GM12864 (cell line): ENCODE results near the gene TTF2.

Experiments
- DNase-seq: peaks from one replicate; pipeline ENCODE4 v3.0.0-alpha.2; 2011; ENCODE audit warnings: low read depth
- H3K4me3 ChIP-seq: 2 replicates; pipeline ENCODE4 v1.5.1; 2011; ENCODE audit warnings: mild to moderate bottlenecking, low read depth, low read length, control low read depth
- CTCF ChIP-seq: IDR thresholded peaks from 2 replicates; pipeline ENCODE4 v1.5.1; 2011; ENCODE audit warnings: low read depth, mild to moderate bottlenecking, moderate library complexity, low read length, control low read depth, inconsistent platforms; ENCODE audit errors: missing control alignments

Gene TTF2

GRCh38 chr1:117137281-117137855, 77.2 kb downstream of the TTF2 start:
- H3K4me3 ChIP-seq = no peak overlapping the region
- no peak for DNase-seq
- TF ChIP-seq CTCF = no peak

DNA sequence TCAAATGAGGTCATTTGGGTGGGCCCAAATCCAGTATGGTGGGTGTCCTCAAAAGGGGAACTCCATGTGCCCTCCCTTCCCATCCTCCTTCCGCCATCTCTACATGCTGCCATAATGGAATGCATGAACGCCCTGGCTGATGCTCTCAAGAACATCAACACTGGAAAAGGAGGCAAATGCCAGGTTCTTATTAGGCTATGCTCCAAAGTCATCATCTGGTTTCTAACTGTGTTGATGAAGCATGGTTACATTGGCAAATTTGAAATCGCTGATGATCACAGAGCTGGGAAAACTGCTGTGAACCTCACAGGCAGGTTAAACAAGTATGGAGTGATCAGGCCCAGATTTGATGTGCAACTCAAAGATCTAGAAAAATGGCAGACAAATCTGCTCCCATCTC, 78.0 kb downstream of the TTF2 start:
- H3K4me3 ChIP-seq = no peak overlapping the region
- no peak for TF ChIP-seq CTCF
- DNase-seq = no peak

DNA sequence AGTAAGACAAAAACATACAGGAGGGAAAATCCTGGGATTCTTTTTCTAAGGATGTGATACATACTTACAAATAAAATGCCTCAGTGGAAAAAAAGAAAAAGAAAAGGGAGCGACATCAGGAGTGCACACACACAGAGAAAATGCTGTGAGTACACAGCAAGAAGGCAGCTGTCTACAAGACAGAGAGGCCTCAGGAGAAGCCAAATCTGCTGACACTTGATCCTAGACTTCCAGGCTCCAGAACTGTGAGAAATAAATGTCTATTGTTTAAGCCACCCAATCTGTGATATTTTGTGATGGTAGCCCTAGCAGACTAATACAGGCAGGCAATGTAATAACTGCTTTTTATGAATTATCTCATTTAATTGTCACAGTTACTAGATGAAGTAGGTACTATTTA, 78.4 kb downstream of the TTF2 start:
- no peak for DNase-seq
- no peak for TF ChIP-seq CTCF
- no peak overlapping the region for H3K4me3 ChIP-seq

GRCh38 chr1:117142200-117142599, 82.1 kb downstream of the TTF2 start:
- DNase-seq = no peak
- H3K4me3 ChIP-seq = no peak overlapping the region
- TF ChIP-seq CTCF = no peak

DNA sequence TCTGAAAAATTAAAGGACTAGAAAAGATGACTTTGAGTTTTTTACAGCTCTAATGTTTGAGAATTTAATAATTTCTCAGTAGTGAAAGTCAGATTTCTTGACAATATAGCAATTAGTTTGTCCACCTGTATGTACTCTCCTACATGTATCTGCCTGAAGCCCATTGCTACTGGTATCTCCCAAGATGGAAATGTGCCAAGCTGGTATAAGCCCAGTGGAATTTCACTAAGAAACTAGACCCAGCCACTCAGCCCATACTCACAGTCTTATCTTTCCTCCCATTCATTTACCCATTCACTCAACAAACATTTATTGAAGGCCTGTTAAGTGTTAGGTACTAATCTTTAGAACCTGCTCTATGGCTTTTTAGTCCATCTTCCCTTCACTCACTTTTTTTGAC, 83.0 kb downstream of the TTF2 start:
- DNase-seq = no peak
- TF ChIP-seq CTCF = no peak
- no peak overlapping the region for H3K4me3 ChIP-seq

- no peak for TF ChIP-seq CTCF
- no peak for DNase-seq
Measured at GRCh38 chr1:117143871-117144270, 83.7 kb downstream of the TTF2 start.

DNA sequence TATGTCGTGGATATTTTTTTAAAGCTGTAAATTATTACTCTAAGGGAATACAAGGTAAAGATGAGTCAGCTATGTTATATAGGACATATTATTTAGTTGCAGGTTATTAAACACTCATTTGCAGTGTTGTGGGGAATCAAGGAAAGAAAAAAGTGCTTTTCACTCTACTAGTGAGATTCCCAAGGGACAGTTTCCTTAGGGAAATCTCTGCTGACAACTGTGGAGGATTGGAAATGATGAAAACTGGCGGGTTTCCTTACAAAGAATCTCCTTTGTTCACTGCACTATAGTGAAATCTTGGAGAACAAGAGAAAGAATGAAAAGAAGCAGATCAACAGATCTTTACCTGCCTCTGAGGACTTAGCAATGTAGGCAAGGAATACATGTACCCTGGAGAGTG, 85.9 kb downstream of the TTF2 start:
- H3K4me3 ChIP-seq = no peak overlapping the region
- no peak for TF ChIP-seq CTCF
- DNase-seq = no peak

More at GRCh38 chr1:117143871-117144270, 83.7 kb downstream of the TTF2 start:
- H3K4me3 ChIP-seq = no peak overlapping the region
